Measurements from ENCODE around the gene NIP7.

DNA sequence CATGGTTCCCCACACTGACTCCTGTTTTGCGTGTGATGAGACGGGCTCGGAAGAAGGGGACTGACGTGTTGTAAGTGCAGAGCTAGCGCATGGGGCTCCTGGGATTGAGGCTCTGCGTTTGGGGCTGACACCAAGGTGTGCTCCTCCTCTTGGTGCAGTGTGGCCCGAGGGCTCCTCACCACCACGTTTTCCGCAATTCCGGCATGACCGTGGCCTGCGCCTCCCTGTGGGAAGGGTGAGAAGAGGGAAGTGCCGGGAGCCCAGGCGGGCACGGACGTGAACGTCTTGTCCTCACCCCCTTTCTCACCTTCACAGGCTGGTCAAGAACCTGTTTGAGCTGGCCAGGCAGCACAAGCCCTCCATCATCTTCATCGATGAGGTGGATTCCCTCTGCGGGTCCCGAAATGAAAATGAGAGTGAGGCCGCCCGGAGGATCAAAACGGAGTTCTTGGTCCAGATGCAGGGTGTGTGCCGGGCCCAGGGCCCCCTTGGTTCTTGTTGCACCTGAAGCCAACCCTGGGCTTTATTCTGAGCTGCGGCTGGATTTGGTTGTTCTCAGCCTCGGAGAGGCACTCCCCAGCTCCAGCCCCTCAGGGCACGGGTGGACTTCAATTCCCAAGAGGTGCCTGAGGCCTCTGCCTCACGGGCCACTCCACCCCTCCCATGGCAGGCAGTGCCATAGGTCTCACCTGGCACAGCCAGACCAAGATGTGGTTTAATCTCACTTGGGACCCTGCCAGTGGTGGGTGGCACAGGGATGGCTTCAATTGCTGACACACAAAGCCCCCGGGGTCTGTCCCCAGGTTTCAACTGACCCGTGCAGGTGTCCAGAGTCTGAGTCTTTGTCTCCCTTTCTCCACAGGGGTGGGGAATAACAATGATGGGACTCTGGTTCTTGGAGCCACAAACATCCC is 19.5 kb upstream of the NIP7 start:
- TF ChIP-seq CTCF (IDR thresholded peaks at IDR 0.05) (no peak), POLR2AphosphoS5 (IDR thresholded peaks at IDR 0.05; ENCODE audit: low read depth, low read length) (no peak)

Data from Panc1 (cell line).